GM12875 (cell line): ENCODE measurements around the gene ATP2B1.

Experiments
- H3K4me3 ChIP-seq: one replicate; pipeline ENCODE4 v1.5.1; 2011; ENCODE audit warnings: low read depth, low read length, control low read depth
- TF ChIP-seq, protein P1 (sequence below): IDR thresholded peaks from 2 replicates; pipeline ENCODE4 v1.5.1; 2011; ENCODE audit warnings: low read depth, mild to moderate bottlenecking, control low read depth, inconsistent platforms, low read length, moderate library complexity, borderline replicate concordance; ENCODE audit not compliant: insufficient read depth

The ATP2B1 gene

DNA sequence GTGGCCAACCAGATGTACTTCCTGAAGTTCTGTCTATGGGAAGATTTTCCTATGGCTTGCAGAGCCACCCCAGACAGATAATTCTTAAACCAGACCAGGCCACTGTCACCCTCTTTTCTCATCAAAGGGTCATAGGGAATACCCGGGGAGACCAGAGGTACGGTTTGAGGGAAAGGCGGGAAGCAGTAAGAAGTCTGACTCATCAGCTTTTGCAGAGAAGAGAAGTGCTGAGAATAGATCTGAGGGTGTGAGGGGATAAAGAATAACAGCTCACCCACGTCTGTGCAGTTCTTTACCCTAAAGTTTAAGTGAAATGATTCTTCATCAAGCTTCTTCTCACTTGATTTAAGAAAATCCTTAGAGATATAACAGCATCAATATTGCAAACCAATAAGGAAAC is 161.5 kb downstream of the ATP2B1 start:
- no peak overlapping the region for H3K4me3 ChIP-seq
- TF ChIP-seq, protein P1, sequence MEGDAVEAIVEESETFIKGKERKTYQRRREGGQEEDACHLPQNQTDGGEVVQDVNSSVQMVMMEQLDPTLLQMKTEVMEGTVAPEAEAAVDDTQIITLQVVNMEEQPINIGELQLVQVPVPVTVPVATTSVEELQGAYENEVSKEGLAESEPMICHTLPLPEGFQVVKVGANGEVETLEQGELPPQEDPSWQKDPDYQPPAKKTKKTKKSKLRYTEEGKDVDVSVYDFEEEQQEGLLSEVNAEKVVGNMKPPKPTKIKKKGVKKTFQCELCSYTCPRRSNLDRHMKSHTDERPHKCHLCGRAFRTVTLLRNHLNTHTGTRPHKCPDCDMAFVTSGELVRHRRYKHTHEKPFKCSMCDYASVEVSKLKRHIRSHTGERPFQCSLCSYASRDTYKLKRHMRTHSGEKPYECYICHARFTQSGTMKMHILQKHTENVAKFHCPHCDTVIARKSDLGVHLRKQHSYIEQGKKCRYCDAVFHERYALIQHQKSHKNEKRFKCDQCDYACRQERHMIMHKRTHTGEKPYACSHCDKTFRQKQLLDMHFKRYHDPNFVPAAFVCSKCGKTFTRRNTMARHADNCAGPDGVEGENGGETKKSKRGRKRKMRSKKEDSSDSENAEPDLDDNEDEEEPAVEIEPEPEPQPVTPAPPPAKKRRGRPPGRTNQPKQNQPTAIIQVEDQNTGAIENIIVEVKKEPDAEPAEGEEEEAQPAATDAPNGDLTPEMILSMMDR: no peak

DNA sequence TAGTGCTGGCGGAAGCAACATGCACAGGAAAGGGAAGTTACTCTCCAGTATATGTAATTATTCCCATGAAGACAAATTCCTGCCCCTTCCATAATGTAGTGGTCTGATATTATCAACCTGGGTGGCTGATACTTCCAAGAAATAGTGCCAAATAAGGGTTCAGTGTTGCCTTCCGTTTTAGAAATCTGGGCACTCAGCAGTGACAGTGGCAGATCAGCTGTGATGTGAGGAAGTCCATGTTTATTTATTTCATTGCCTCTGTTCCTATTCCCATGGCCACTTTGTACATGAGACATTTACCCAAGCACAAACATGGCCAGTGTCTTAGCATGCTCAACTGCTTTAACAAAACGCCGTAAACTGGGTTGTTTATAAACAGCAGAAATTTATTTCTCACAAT is 162.5 kb downstream of the ATP2B1 start:
- TF ChIP-seq, protein P1: no peak
- H3K4me3 ChIP-seq: no peak overlapping the region

DNA sequence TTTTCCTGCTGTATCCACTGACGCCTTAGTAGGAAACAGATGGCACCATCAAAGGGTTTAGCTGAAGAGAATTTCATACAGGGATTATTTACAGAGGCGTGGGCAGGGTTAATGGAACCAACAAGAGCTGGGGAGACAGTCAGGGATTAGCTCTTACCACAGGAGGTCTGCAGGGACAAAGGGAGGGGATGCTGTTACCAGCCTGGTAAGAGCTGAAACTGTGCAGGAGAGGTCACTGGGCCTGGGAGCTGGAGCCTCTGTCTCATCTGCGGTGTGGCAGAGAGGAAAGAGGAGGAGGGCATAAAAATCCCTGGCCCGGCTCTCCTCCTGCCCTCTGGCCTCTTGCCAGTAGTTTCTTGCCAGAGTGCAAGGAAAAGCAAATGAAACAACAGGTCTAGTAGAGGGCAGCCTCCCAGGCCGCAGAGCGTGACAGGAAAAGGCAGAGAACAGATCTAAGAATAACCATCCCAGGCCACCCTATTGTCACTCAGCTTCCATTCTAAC is 163.9 kb downstream of the ATP2B1 start:
- no peak overlapping the region for H3K4me3 ChIP-seq
- TF ChIP-seq, protein P1: no peak

DNA sequence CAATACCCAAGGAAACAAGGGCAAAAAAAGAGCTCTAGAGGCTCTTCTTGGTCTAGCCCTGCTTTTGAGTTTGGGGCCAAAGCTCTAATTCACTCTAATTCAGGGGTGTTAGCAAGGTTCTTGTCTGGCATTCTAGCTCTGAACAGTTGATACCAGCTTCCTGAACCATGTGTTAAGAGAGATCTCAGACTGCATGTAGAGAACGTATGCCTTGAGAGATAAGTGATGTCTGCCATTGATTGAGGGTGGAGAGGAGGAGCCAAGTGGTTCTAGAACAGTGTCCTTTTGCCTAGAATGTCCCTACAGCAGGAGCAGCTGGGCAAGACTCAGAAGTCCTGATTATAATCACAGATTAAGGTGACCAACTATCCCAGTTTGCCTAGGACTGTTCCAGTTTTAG is 164.6 kb downstream of the ATP2B1 start:
- TF ChIP-seq, protein P1: no peak
- no peak overlapping the region for H3K4me3 ChIP-seq

DNA sequence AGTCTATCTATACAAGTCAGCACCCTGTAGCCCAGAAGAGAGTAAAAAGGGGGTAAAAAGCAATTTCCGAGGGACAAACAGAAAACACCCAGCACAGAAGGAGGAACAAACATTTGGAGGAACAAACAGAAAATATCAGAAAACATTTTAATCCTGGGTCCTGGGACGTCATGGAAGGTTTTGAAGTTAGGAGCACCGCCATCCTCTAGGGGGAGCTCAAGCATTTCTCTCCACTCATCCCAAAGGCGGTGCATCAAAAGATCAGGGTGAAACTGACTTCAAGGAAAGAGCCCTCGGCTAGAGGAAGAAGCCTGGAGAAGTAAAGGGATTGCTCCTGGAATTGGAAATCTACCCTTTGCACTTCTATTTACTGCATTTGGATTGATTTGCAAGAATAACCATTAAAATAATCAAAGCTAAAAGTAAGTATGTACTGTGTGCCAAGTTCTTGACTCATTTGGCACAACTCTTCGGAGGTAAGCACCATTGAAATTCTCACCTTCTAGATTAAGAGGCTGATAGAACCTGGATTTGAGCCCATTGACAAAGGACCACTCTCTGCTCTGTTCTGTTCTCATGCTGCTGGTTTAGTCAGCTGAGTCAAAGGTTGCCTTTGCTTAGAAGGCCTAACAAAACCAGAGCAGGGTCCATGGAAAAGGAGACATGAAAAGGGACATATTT is 165.6 kb downstream of the ATP2B1 start:
- no peak overlapping the region for H3K4me3 ChIP-seq
- TF ChIP-seq, protein P1: peak; percentile 75

DNA sequence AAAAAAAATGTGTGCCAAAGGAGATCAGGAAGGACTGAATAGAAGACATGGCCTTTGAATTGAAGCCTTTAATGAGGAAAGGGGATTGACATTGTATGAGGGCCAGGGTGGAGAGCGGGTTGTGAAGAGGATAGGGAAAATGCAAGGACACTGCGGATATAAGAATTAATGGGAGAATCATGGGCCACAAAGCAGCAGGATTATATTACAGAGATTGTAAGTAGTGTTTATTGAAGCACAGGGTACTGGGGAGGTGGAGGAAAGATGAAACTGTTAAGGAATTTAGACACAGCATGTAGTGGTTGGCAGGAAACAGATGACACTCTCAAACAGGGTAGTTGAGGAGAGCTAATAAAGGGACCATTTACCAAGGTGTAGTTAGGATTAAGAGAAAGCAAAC is 166.4 kb downstream of the ATP2B1 start:
- no peak overlapping the region for H3K4me3 ChIP-seq
- TF ChIP-seq, protein P1: no peak

DNA sequence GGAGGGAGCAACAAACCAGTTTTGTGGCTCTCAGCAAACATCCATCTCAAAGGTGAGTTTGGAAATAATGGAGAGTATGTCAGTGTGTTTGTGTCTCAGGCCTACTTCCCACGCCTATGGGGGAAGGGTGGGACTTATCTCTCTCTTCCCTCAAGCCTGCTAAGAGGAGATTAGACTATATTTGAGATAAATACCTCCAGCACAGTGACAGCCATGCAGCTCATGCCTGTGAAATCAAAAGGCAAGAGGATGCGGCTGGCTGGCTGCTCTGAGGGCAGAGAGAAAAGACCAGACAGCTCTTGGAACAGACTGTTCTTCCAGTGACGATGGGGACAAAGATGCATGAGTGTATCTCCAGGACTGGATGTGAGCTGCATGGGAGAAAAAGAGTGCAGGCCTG is 168.1 kb downstream of the ATP2B1 start:
- TF ChIP-seq, protein P1: no peak
- H3K4me3 ChIP-seq: no peak overlapping the region
